SK-N-SH (cell line): ENCODE results near the gene TMEM94. TPM values are rescaled to one million over a fixed set of nuclear protein-coding genes. Genes with fewer than 3 reads are reported as not detected.

Experiments
- CTCF ChIA-PET: fragments of 300-600, 350-600 bp; formaldehyde crosslinking; extraction: SDS; loops from one replicate; lab custom pipeline; 2021; lab: Yijun Ruan, JAX
- POLR2A ChIA-PET: fragments of 350-600 bp; sonication (Branson Sonifier 250); formaldehyde crosslinking; extraction: SDS; loops from one replicate; lab custom pipeline; 2020; ENCODE audit warnings: antibody characterized with exemption, inconsistent platforms; lab: Yijun Ruan, JAX
- DNase-seq: peaks from one replicate; pipeline ENCODE4 v3.0.0; 2012
- H2AFZ ChIP-seq: fragments of 200-600 bp; sonication (generic); 2 replicates; pipeline ENCODE4 v1.8.1; 2016; ENCODE audit warnings: antibody characterized with exemption, mild to moderate bottlenecking, low read depth
- H3F3A ChIP-seq: fragments of 200-600 bp; sonication (generic); replicated peaks from 2 replicates; pipeline ENCODE3; 2016; ENCODE audit warnings: antibody characterized with exemption, mild to moderate bottlenecking; ENCODE audit not compliant: insufficient read depth
- H3K27ac ChIP-seq, 2 experiments: fragments of 200-500 bp in 1 of 2; fragments of 200-600 bp in 1 of 2; sonication (Bioruptor generic) in 1 of 2; sonication (generic), shearing (Covaris generic) in 1 of 2; 2 replicates each; pipeline versions ENCODE4 v1.5.1 to v1.6.1; 2014 to 2016; ENCODE audit warnings: low read depth in 2 of 2, inconsistent platforms in 1 of 2, low read length in 1 of 2, mild to moderate bottlenecking in 1 of 2, mixed read lengths in 1 of 2
- H3K27me3 ChIP-seq: fragments of 200-600 bp; sonication (generic), shearing (Covaris generic); 2 replicates; pipeline ENCODE4 v1.6.1; 2016; ENCODE audit warnings: mixed run types; ENCODE audit not compliant: insufficient read depth
- H3K36me3 ChIP-seq, 2 experiments: fragments of 200-500 bp in 1 of 2; fragments of 200-600 bp in 1 of 2; sonication (Bioruptor generic) in 1 of 2; sonication (generic) in 1 of 2; replicated peaks in 1 of 2; 2 replicates each; pipeline versions ENCODE3 to v1.5.1; 2014 to 2016; ENCODE audit warnings: low read length in 1 of 2, mild to moderate bottlenecking in 1 of 2; ENCODE audit not compliant: insufficient read depth in 2 of 2, control insufficient read depth in 1 of 2
- H3K4me1 ChIP-seq, 2 experiments: fragments of 200-500 bp in 1 of 2; fragments of 200-600 bp in 1 of 2; sonication (Bioruptor generic) in 1 of 2; sonication (generic), shearing (Covaris generic) in 1 of 2; 2 replicates each; pipeline versions ENCODE4 v1.5.1 to v1.6.1; 2014 to 2016; ENCODE audit warnings: low read depth in 1 of 2, low read length in 1 of 2, mixed run types in 1 of 2; ENCODE audit not compliant: insufficient read depth in 2 of 2, control insufficient read depth in 1 of 2
- H3K4me2 ChIP-seq: fragments of 200-600 bp; sonication (generic), shearing (Covaris generic); 2 replicates; pipeline ENCODE4 v1.6.1; 2017; ENCODE audit warnings: mixed run types
- H3K4me3 ChIP-seq, 2 experiments: fragments of 200-500 bp in 1 of 2; fragments of 200-600 bp in 1 of 2; sonication (Bioruptor generic) in 1 of 2; sonication (generic), shearing (Covaris generic) in 1 of 2; 2 replicates each; pipeline versions ENCODE4 v1.5.1 to v1.8.1; 2014 to 2016; ENCODE audit warnings: low read depth in 2 of 2, inconsistent platforms in 1 of 2, low read length in 1 of 2, mild to moderate bottlenecking in 1 of 2, mixed read lengths in 1 of 2, moderate library complexity in 1 of 2
- H3K79me2 ChIP-seq: fragments of 200-600 bp; sonication (generic); 2 replicates; pipeline ENCODE4 v1.8.1; 2017; ENCODE audit warnings: mild to moderate bottlenecking; ENCODE audit not compliant: insufficient read depth
- H3K9ac ChIP-seq: fragments of 200-600 bp; sonication (generic); 2 replicates; pipeline ENCODE4 v1.6.1; 2017; ENCODE audit warnings: mixed run types
- H3K9me2 ChIP-seq: fragments of 200-600 bp; sonication (generic); 2 replicates; pipeline ENCODE4 v1.6.1; 2017; ENCODE audit warnings: mixed run types
- H3K9me3 ChIP-seq: fragments of 200-600 bp; sonication (generic); 2 replicates; pipeline ENCODE4 v1.6.1; 2017; ENCODE audit warnings: mixed run types, mild to moderate bottlenecking, moderate library complexity
- H4K20me1 ChIP-seq: fragments of 200-600 bp; sonication (generic); 2 replicates; pipeline ENCODE4 v1.6.1; 2017; ENCODE audit warnings: mild to moderate bottlenecking, mixed run types; ENCODE audit not compliant: insufficient read depth
- ELF1 ChIP-seq: IDR thresholded peaks from 2 replicates; pipeline ENCODE4 v1.4.0; 2012
- FOSL2 ChIP-seq: IDR thresholded peaks from 2 replicates; pipeline ENCODE4 v1.4.0; 2012; ENCODE audit warnings: low read depth, mild to moderate bottlenecking, moderate library complexity, borderline replicate concordance
- FOXM1 ChIP-seq: IDR thresholded peaks from 2 replicates; pipeline ENCODE4 v1.4.0; 2012; ENCODE audit warnings: low read depth, mild to moderate bottlenecking
- MAX ChIP-seq: IDR thresholded peaks from 2 replicates; pipeline ENCODE4 v1.4.0; 2012; ENCODE audit warnings: low read depth
- NFIC ChIP-seq: IDR thresholded peaks from 2 replicates; pipeline ENCODE4 v1.4.0; 2012; ENCODE audit warnings: borderline replicate concordance
- REST ChIP-seq: IDR thresholded peaks from 2 replicates; pipeline ENCODE4 v1.6.1; 2012; ENCODE audit warnings: mild to moderate bottlenecking, low read depth, low read length, moderate library complexity
- TEAD4 ChIP-seq: IDR thresholded peaks from 2 replicates; pipeline ENCODE4 v1.4.0; 2012; ENCODE audit warnings: mild to moderate bottlenecking, borderline replicate concordance; ENCODE audit not compliant: insufficient read depth
- WGBS: methylation state at CpG from one replicate; pipeline ENCODE4 v1.1.6; 2017; ENCODE audit warnings: low lambda C conversion rate; 5-methylcytosine and 5-hydroxymethylcytosine counted together
- polyA plus RNA-seq, 3 experiments: library from polyadenylated mRNA; depleted of rRNA; stranded (reverse); fragments of >200 nt; gene quantifications; 2 replicates each; pipeline ENCODE4 v1.2.3, GENCODE V29; 2012

The TMEM94 gene
- polyA plus RNA-seq, 1 of the 3 experiments (the other 2 are of a cell fraction), result 89.9 TPM

GRCh38 chr17:75447951-75448856, 8.2 kb upstream of the TMEM94 start:
- no peak overlapping the region for H3K27ac ChIP-seq
- no peak overlapping the region for H3K4me2 ChIP-seq
- H3K79me2 ChIP-seq, result no peaks in the 10 kb centered on the region
- no peaks in the 10 kb centered on the region for H4K20me1 ChIP-seq
- H3K9me2 ChIP-seq, result no peaks in the 10 kb centered on the region
- peaks cover 4% of the 10 kb centered on the region for H3F3A ChIP-seq
- peak overlapping the region; percentile 17; the same call in 1 of the 2 replicates for H2AFZ ChIP-seq
- H3K27me3 ChIP-seq, result no peaks in the 10 kb centered on the region
- no peak overlapping the region for H3K4me3 ChIP-seq
- DNase-seq, result no peak
- no peaks in the 10 kb centered on the region for H3K36me3 ChIP-seq
- H3K4me1 ChIP-seq, result no peaks in the 10 kb centered on the region
- no peaks in the 10 kb centered on the region for H3K9me3 ChIP-seq
- no peak overlapping the region for H3K9ac ChIP-seq
- POLR2A ChIA-PET, result interaction anchor here (0.7 to 2.5 kb wide), 2 partner anchors 8 to 21 kb away, joined by 6 to 7 read pairs; partner anchors contain the start of gene TMEM94
- TF ChIP-seq ELF1 (no peak), FOXM1 (no peak), FOSL2 (no peak), NFIC (no peak), MAX (no peak)
- WGBS, result 83% methylated on average over 17 of the region's 17 CpGs
- CTCF ChIA-PET, result interaction anchor here (0.6 to 2.0 kb wide), 5 partner anchors 22 to 305 kb away, joined by 3 to 7 read pairs (median 3); no protein-coding TSS in a partner anchor

GRCh38 chr17:75450270-75450669, 6.2 kb upstream of the TMEM94 start:
- no peak for TF ChIP-seq TEAD4
- no peak for TF ChIP-seq REST
- no peak overlapping the region for H3K4me3 ChIP-seq
- ChIA-PET POLR2A (no interaction called here), CTCF (no interaction called here)
- no peaks in the 10 kb centered on the region for H3K36me3 ChIP-seq
- H3K9me2 ChIP-seq, result no peaks in the 10 kb centered on the region
- no peaks in the 10 kb centered on the region for H3K4me1 ChIP-seq
- peaks cover 4% of the 10 kb centered on the region for H3F3A ChIP-seq
- H3K27me3 ChIP-seq, result no peaks in the 10 kb centered on the region
- no peak overlapping the region for H3K27ac ChIP-seq
- 81% methylated on average over 4 of the region's 4 CpGs for WGBS
- no peaks in the 10 kb centered on the region for H4K20me1 ChIP-seq
- H2AFZ ChIP-seq, result no peak overlapping the region
- H3K4me2 ChIP-seq, result no peak overlapping the region
- no peak overlapping the region for H3K9ac ChIP-seq
- no peak for DNase-seq
- H3K79me2 ChIP-seq, result no peaks in the 10 kb centered on the region
- no peaks in the 10 kb centered on the region for H3K9me3 ChIP-seq
